SKM-1 treated with dmso at 0.1 percent for 144 hours (cell line): ENCODE measurements around the gene TLL2.
A peak's percentile ranks its signal among the peaks of the same experiment; 100 is the strongest.

Experiments used
- DNase-seq: peaks from one replicate; lab custom pipeline; 2025; ENCODE audit not compliant: unreplicated experiment; lab: John Stamatoyannopoulos, UW

Gene TLL2

GRCh38 chr10:96509017-96509641 lies 4.6 kb downstream of the TLL2 start:
- DNase-seq, result no peak

GRCh38 chr10:96507044-96507443 lies 6.7 kb downstream of the TLL2 start:
- DNase-seq, result no peak

- no peak for DNase-seq
Observed at GRCh38 chr10:96505150-96506136, 8.3 kb downstream of the TLL2 start.

GRCh38 chr10:96502561-96503282 lies 11.0 kb downstream of the TLL2 start:
- DNase-seq, result no peak

GRCh38 chr10:96501985-96502384 lies 11.7 kb downstream of the TLL2 start:
- no peak for DNase-seq

- no peak for DNase-seq
Observed at GRCh38 chr10:96500519-96500918, 13.2 kb downstream of the TLL2 start.

GRCh38 chr10:96500050-96500449 lies 13.7 kb downstream of the TLL2 start:
- no peak for DNase-seq

- no peak for DNase-seq
Observed at GRCh38 chr10:96497391-96497790, 16.3 kb downstream of the TLL2 start.

- no peak for DNase-seq
Observed at GRCh38 chr10:96496281-96496925, 17.3 kb downstream of the TLL2 start.

- DNase-seq, result no peak
Observed at GRCh38 chr10:96495544-96495943, 18.2 kb downstream of the TLL2 start.

- DNase-seq, result no peak
Observed at GRCh38 chr10:96494694-96495093, 19.0 kb downstream of the TLL2 start.

- no peak for DNase-seq
Observed at GRCh38 chr10:96493871-96494525, 19.7 kb downstream of the TLL2 start.

- no peak for DNase-seq
Observed at GRCh38 chr10:96493254-96493653, 20.5 kb downstream of the TLL2 start.

- DNase-seq, result no peak
Observed at GRCh38 chr10:96491303-96491702, 22.4 kb downstream of the TLL2 start.

- no peak for DNase-seq
Observed at GRCh38 chr10:96488161-96488935, 25.4 kb downstream of the TLL2 start.

GRCh38 chr10:96482815-96483588 lies 30.7 kb downstream of the TLL2 start:
- no peak for DNase-seq

GRCh38 chr10:96478355-96478754 lies 35.4 kb downstream of the TLL2 start:
- no peak for DNase-seq

GRCh38 chr10:96473866-96474265 lies 39.9 kb downstream of the TLL2 start:
- no peak for DNase-seq

GRCh38 chr10:96470116-96470743 lies 43.5 kb downstream of the TLL2 start:
- DNase-seq, result peak; percentile 35
